HG03469 (cell line): ENCODE measurements around the gene OR52K1.
A peak's percentile ranks its signal among the peaks of the same experiment; 100 is the strongest.

Source experiments
- ATAC-seq: cut with Tn5 transposase; IDR thresholded peaks from one replicate; pipeline ENCODE4 v1.9.1; 2021; ENCODE audit warnings: mild to moderate bottlenecking, moderate library complexity, moderate number of reproducible peaks; ENCODE audit not compliant: unreplicated experiment

Gene OR52K1

GRCh38 chr11:4482445-4482844, at the start of gene OR52K1:
Gene OR52K1 (plus strand): TSS chr11:4482646. CDS start chr11:4488901, 6,255 bp downstream.
- ATAC-seq: no peak

GRCh38 chr11:4433856-4434255, 48.6 kb upstream of the OR52K1 start:
- no peak for ATAC-seq

- ATAC-seq: no peak
Observed at GRCh38 chr11:4436411-4436810, 46.0 kb upstream of the OR52K1 start.

- ATAC-seq: no peak
Observed at GRCh38 chr11:4441515-4441914, 40.9 kb upstream of the OR52K1 start.

- ATAC-seq: no peak
Observed at GRCh38 chr11:4443232-4443891, 39.1 kb upstream of the OR52K1 start.

- ATAC-seq: no peak
Observed at GRCh38 chr11:4448995-4449394, 33.5 kb upstream of the OR52K1 start, which contains the start of gene OR52K2. Gene OR52K2 (plus strand): TSS chr11:4449295. CDS start chr11:4449340, 45 bp downstream.

- no peak for ATAC-seq
Observed at GRCh38 chr11:4453118-4453517, 29.3 kb upstream of the OR52K1 start.

GRCh38 chr11:4454021-4454420, 28.4 kb upstream of the OR52K1 start:
- ATAC-seq: no peak

- no peak for ATAC-seq
Observed at GRCh38 chr11:4455419-4455818, 27.0 kb upstream of the OR52K1 start.

- peak; percentile 86 for ATAC-seq
Observed at GRCh38 chr11:4459500-4459899, 22.9 kb upstream of the OR52K1 start.

GRCh38 chr11:4460151-4460550, 22.3 kb upstream of the OR52K1 start:
- ATAC-seq: no peak

GRCh38 chr11:4464216-4465159, 18.0 kb upstream of the OR52K1 start:
- no peak for ATAC-seq

- no peak for ATAC-seq
Observed at GRCh38 chr11:4465407-4465806, 17.0 kb upstream of the OR52K1 start.

- no peak for ATAC-seq
Observed at GRCh38 chr11:4466131-4466870, 16.1 kb upstream of the OR52K1 start.

GRCh38 chr11:4466871-4467442, 15.5 kb upstream of the OR52K1 start:
- ATAC-seq: peak; percentile 56

GRCh38 chr11:4467811-4468606, 14.4 kb upstream of the OR52K1 start:
- ATAC-seq: no peak

GRCh38 chr11:4479644-4480043, 2.8 kb upstream of the OR52K1 start:
- no peak for ATAC-seq

- ATAC-seq: no peak
Observed at GRCh38 chr11:4480577-4481239, 1.7 kb upstream of the OR52K1 start.

- ATAC-seq: no peak
Observed at GRCh38 chr11:4481240-4481582, 1.2 kb upstream of the OR52K1 start.

- ATAC-seq: no peak
Observed at GRCh38 chr11:4484310-4484709, 1.9 kb downstream of the OR52K1 start.
